ENCODE results near the gene RAPGEF3.

DNA sequence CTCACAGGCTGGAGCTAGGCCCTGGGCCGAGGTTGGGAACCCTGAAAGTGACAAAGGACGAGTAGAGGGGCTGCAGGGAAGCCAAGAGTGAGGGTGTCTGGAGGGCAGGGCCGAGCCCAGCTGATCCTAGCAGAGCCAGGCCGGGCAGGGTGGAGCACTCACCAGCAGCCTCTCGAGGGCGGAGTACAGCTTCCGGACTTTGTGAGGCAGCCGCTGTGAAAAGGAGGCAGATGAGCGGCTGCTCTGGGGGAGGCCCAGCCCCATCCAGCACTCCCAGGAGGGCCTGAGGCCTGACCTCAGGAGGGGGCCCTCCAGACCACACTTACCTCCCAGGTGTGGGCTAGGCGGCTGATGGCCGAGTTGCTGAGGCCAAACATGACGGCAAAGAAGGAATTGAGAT is 18.7 kb downstream of the RAPGEF3 start:
- TF ChIP-seq CTCF (IDR thresholded peaks at IDR 0.05) (no peak), POLR2A (IDR thresholded peaks at IDR 0.05) (no peak), EP300 (IDR thresholded peaks at IDR 0.05) (no peak)
